ENCODE results near the gene UMODL1.

Gene UMODL1

GRCh38 chr21:42080788-42081083, 9.6 kb downstream of the UMODL1 start (continued):
- TF ChIP-seq ZNF639 (tag by site-specific recombination; IDR thresholded peaks at IDR 0.05) (0 out of 2 replicates have a peak, but pooled peaks have one; percentile 26), ZNF366 (tag by site-specific recombination; conservative IDR thresholded peaks at IDR 0.05) (peak; percentile 58; the same call in 1 of the 2 replicates), ZFP69B (tag by site-specific recombination; IDR thresholded peaks at IDR 0.05) (peak; percentile 22; the same call in 1 of the 2 replicates), ZNF280D (tag by site-specific recombination; IDR thresholded peaks at IDR 0.05) (no peak)
- TF ChIP-seq, protein P1, sequence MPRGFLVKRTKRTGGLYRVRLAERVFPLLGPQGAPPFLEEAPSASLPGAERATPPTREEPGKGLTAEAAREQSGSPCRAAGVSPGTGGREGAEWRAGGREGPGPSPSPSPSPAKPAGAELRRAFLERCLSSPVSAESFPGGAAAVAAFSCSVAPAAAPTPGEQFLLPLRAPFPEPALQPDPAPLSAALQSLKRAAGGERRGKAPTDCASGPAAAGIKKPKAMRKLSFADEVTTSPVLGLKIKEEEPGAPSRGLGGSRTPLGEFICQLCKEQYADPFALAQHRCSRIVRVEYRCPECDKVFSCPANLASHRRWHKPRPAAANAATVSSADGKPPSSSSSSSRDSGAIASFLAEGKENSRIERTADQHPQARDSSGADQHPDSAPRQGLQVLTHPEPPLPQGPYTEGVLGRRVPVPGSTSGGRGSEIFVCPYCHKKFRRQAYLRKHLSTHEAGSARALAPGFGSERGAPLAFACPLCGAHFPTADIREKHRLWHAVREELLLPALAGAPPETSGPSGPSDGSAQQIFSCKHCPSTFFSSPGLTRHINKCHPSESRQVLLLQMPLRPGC (tag by site-specific recombination; IDR thresholded peaks at IDR 0.05), result peak; percentile 69

- no peak overlapping the region for H3K27ac ChIP-seq (ENCODE audit: extremely low read depth, low read depth, low read length)
- CTCF ChIA-PET, result interaction anchor here (0.7 to 1.0 kb wide), 3 partner anchors 27 to 215 kb away, joined by 3 to 4 read pairs (median 4); no protein-coding TSS in a partner anchor
- no peaks in the 10 kb centered on the region for H3K9me3 ChIP-seq (ENCODE audit: control insufficient read depth, insufficient read depth, low read depth, low read length)
- POLR2A ChIA-PET, result no interaction called here
- no peak overlapping the region for H3K4me3 ChIP-seq (ENCODE audit: low read depth, low read length)
- H3K4me1 ChIP-seq (ENCODE audit: control insufficient read depth, insufficient read depth, low read length), result no peaks in the 10 kb centered on the region
- no peaks in the 10 kb centered on the region for H3K36me3 ChIP-seq (ENCODE audit: control insufficient read depth in 2 of 2, insufficient read depth in 1 of 2, low read length in 2 of 2)
- no peak for TF ChIP-seq ZBTB44 (tag by site-specific recombination; IDR thresholded peaks at IDR 0.05)
- no peak for TF ChIP-seq HIC1 (tag by site-specific recombination; IDR thresholded peaks at IDR 0.05)
- no peak for TF ChIP-seq ZFHX2 (tag by site-specific recombination; conservative IDR thresholded peaks at IDR 0.05)
- no peak for TF ChIP-seq ZNF560 (tag by site-specific recombination; IDR thresholded peaks at IDR 0.05; ENCODE audit: borderline replicate concordance)
- TF ChIP-seq ZNF133 (tag by site-specific recombination; IDR thresholded peaks at IDR 0.05), result no peak
- TF ChIP-seq ZNF558 (tag by site-specific recombination; IDR thresholded peaks at IDR 0.05), result no peak
- no peak for TF ChIP-seq ZNF114 (tag by site-specific recombination; IDR thresholded peaks at IDR 0.05)
- no peak for TF ChIP-seq CTCF (tag by site-specific recombination; IDR thresholded peaks at IDR 0.05)
- TF ChIP-seq MYNN (tag by site-specific recombination; IDR thresholded peaks at IDR 0.05; ENCODE audit: borderline replicate concordance), result no peak
- no peak for TF ChIP-seq ZNF221 (tag by site-specific recombination; IDR thresholded peaks at IDR 0.05; ENCODE audit: borderline replicate concordance)
- TF ChIP-seq, protein P2, sequence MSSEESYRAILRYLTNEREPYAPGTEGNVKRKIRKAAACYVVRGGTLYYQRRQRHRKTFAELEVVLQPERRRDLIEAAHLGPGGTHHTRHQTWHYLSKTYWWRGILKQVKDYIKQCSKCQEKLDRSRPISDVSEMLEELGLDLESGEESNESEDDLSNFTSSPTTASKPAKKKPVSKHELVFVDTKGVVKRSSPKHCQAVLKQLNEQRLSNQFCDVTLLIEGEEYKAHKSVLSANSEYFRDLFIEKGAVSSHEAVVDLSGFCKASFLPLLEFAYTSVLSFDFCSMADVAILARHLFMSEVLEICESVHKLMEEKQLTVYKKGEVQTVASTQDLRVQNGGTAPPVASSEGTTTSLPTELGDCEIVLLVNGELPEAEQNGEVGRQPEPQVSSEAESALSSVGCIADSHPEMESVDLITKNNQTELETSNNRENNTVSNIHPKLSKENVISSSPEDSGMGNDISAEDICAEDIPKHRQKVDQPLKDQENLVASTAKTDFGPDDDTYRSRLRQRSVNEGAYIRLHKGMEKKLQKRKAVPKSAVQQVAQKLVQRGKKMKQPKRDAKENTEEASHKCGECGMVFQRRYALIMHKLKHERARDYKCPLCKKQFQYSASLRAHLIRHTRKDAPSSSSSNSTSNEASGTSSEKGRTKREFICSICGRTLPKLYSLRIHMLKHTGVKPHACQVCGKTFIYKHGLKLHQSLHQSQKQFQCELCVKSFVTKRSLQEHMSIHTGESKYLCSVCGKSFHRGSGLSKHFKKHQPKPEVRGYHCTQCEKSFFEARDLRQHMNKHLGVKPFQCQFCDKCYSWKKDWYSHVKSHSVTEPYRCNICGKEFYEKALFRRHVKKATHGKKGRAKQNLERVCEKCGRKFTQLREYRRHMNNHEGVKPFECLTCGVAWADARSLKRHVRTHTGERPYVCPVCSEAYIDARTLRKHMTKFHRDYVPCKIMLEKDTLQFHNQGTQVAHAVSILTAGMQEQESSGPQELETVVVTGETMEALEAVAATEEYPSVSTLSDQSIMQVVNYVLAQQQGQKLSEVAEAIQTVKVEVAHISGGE (tag by site-specific recombination; conservative IDR thresholded peaks at IDR 0.05; ENCODE audit: low read depth), result no peak
- no peak for TF ChIP-seq ZNF692 (tag by site-specific recombination; IDR thresholded peaks at IDR 0.05)
- TF ChIP-seq ZSCAN30 (tag by site-specific recombination; IDR thresholded peaks at IDR 0.05), result no peak
- no peak for TF ChIP-seq TCF7L2 (IDR thresholded peaks at IDR 0.05; ENCODE audit: borderline replicate concordance, low read depth, low read length)
These were observed 10.0 kb downstream of the UMODL1 start for GRCh38 chr21:42081138-42081537.

Measured in HEK293 (cell line).